Stimulated activated CD4-positive, alpha-beta T cell treated with anti-CD3 and anti-CD28 coated beads, Interleukin-2, amount 100 ng/mL, for 4 hours (primary cell): ENCODE results near the gene SLC1A2.

Experiments used
- DNase-seq: peaks from one replicate; pipeline ENCODE4 v3.0.0-alpha.2; 2020; ENCODE audit warnings: low read depth

The SLC1A2 gene

DNA sequence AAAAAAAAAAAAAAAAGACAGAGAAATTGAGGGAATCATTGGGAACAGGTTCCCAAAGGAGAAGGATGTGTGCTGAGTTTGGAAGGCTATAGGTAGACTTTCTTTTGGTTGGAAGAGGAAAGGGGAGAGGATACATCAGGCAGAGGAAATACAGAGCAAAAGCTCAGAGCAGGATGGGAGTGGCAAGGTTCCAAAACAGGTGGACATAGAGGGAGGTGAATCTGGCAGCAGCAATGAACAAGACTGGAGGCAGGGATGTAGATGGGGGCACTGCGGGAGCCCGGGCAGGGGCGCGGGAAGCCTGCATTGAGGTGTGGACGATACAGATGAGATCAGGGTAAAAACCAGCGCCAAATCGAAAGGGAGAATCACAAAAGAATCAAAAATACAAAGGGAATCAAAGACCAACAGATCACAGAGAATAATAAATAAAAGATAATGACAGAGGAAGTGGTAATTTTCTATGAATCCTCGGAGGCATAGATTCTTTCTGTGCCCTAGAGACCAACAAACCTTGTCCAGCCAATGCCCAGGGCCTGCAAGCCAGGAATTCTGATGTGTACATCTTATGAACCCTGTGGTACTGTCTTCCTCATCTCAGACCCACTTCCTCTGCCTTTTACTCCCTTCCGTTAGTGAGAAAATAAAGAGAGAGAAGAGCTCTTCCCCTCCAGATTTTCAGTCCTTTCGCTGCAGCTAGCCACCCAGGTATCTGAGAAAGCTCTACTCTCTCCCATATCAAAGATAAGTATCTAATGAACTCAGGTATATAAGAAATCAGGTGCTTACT, 70.3 kb downstream of the SLC1A2 start:
- DNase-seq: no peak

DNA sequence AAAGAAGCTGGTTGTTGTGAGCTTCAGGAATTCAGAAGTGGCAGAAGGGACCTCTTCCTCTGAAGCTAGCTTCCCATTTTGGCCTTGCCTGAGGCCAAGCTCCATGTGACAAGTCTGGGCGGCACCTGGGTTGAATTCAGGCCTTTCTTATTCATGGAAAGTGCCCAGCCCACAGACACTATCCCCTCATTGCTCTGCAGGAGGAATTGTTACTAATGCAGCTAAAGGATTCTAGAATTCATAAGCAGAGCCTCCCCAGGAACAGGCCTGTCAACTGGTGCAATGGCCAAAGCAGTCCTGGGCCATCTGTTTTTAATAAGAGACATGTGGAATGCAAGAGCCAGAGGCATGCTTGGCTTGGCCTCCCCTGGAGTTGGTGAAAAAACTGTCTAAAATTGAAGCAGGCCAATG, 71.4 kb downstream of the SLC1A2 start:
- no peak for DNase-seq

DNA sequence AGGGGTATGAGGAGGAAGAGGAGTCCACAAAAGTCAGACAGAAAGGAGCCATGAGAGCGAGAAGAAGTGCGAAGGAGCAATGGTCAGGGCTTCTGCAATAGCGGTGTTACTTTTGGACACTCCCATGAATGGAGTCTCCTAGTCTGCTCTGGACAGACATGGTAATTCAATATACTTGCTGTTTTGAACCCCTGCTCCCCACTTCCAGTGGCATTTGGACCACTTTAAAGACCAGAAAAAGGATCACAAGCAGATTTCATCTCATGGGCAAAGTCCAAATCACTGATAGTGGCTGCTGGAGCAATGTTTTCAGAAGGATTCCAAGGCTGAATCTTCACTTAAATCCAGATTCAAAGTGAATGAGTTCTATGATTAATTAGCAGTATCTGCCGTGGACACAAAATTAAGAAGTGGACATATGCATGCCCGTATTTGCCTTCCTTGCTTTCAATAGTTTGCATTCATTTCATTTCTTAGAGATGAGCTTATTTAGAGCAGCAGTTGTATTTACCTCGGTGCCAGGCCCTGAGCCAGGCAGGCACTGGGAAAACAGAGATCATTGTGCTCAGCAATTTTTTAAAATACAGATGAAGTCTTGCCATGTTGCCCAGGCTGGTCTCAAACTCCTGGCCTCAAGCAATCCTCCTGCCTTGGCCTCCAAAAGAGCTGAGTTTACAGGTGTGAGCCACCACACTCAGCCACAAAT, 72.0 kb downstream of the SLC1A2 start:
- no peak for DNase-seq

DNA sequence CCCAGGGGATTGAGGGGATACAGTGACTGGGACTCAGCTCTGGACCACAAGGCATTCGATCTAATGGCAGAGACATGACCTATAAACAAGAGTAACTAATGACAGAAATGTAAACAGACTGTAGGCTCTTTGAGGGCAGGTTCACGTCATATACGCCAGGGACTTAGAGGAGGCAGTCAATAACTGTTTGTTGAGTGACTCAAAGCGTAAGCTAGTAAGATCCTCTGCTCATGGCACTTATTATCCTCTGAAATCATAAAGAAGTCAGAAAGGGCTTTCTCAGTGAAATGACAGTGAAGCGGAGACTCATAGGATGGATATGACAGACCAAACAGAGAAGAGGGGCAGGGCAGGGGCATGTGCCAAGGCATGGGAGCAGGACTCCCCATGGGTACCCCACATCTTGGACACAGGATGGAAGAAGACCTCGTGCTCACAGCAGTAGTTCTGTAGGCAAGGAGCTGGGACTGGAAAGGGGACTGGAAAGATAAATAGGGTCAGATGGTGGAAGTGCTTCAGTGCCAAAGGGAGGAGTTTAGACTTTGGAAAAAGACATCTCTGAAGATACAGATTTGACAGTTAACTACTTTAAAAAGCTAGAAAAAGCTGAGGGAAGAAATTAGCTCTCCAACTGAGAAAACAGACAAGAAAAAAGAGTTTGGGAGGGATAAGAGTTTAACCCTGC, 72.7 kb downstream of the SLC1A2 start:
- no peak for DNase-seq

DNA sequence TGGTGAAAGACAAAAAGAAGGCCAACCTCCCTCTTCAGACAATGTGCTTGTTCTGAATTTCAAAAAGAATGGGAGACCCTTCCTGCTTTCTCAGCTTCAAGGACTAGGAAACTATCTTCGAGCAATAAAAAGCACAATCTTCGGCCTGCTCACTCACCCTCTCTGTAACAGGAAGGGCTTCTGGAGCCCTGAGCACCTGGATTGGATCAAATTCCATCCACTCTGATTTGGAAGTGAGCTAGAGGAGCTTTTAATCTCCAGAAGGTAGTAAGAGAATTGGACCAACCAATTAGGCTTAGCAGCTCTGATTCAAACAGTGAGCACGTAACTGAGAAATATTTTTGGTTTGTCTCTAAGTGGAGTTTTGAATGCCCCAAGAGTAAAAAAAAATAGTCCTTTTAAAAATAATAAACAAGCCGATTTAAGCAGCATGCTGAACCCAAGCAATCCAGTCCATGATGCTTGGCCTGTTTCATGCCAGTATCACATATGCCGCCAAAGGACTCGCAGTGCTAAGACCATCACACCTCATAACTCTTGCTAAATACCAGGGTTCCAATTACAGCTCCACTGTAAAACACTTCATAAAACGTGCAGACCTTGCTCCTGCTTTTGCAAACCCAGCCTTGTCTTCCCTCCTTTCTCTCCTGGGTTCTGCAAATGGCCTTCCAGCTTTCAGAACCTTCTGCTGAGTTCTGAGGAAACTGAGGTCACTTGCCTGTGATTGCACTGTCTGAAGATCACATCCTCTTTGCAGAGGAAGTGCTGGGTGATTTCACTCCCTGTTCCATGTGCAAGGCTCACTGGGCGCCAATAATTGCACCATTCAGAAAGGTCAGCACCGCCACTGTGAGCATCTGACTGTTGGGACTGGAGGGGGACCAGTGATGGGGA, 74.4 kb downstream of the SLC1A2 start:
- DNase-seq: no peak

DNA sequence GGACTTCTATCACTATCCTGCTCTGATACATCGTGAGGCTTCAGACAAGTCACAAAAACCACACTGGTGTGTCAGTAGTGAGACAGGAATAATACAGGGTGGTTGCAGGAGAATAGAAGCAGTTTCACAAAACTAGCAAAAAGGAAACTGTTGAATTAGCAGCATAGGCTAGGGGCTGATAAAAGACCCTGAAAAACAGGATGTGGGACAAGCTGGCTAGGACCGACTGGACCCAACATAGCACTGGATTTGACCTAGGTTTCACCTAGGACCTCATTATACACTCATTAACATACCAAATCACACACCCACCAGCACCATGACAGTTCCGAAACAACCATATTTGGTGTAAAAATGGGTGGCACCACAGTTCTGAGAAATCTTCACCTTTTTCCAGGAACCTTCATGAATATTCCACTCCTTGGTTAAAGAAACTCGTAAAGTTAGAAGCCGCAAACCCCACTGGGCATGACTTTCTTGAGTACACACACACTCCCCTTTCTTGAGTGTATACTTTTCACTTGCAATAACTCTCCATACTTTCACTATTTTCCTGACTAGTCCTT, 76.2 kb downstream of the SLC1A2 start:
- DNase-seq: peak; percentile 22

DNA sequence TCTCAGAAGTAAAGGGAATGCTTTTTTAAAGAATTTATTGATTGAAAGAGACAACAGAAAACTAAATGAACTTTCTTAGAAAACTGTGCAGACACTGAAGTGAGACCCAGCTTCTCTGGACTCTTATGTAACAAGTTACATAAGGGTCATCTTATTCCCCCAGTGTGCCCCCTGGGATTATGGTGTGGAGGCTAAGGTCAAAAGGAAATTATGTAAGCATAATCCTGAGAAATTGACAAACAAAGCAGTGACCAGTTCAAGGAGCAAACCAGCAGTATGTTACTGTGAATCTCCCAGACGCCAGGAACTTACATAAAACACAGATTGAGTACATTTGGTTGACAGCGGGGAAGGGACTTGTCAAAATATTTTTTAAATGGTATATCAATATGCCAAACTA, 78.6 kb downstream of the SLC1A2 start:
- DNase-seq: no peak

DNA sequence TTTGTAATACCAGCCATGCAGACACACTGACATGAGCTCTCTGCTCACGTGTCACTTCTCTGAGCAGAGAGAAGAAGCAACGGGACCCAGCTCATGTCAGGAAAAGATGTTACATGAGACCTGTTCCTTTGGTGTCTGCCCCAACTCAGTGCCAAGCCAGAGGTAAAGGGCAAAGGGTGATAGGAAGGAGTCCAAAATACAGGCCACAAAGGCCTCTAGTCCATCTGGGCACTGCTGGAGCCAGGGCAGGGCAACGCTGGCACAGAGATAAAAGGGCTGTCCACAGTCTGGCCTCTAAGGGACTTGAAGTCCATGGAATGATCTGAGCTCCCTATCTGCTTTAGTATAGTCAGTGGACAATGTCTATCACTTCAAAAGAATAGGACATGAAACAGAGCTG, 79.3 kb downstream of the SLC1A2 start:
- no peak for DNase-seq

DNA sequence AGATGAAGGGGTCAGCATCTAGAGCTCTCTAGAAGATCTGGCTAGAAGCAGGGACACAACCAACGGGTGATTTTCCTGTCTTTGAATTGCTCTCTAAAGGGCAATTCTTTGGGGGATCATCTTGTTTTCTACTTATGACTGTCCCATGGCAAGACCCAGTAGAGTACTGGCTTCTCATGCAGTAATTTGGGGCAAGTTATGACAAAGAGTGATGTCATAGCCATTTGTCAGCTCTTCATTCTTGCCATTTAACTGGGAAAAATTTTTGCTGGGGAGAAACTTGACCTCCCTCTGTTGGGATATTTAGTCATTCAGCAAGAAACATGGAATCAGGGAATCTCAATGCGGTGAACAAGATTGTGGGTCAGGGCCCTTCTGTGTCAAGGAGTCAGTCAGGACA, 80.4 kb downstream of the SLC1A2 start:
- DNase-seq: no peak

DNA sequence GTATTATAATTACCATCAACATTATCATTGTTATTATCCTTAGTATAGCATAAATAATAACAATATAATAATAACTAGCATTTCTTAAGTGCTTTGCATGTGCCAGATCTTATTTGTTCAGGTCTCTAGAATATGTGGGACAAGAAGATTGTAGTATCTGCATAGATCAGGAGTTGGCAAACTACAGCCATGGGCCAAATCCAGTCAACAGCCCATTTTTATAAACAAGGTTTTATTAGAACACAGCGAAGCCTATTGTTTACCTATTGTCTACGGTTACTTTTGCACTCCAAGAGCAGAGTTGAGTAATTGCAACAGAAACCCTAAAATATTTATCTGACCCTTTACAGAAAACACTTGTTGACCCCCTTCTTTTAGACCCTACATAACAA, 81.4 kb downstream of the SLC1A2 start:
- no peak for DNase-seq

DNA sequence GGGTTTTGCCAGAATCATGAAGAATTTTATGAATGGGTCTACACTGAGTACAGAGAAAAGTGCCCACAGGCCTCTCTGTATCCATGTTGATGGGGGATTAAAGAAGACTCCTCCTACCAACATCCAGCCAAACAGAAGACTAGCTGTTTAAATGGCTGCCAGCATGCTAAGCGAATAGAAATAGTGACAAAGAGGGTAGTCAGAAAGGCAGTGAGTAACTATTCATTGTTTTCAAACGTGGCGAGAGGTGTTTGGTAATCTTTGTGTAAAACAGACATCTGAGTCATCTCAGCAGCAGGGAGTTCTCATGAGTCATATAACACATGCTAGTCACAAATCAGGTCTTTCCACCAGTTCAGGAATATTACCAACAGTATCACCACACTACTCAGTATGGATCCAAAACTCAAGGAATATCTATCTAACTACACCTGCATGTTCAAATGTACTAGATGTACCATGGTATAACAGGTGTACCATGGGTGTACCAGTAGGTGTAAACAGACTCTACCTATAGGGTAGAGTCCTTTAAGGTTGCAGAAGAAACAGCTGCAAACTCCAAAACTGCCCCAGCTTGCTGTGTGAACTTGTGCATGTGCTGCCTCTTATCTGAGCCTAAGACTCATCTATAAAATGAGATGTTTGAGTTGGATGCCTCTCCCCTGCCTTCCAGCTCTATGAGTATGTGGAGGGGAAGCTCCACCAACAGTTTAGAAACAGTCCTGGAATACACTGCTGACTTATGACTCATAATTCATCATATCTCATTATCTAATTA, 82.0 kb downstream of the SLC1A2 start:
- DNase-seq: no peak

DNA sequence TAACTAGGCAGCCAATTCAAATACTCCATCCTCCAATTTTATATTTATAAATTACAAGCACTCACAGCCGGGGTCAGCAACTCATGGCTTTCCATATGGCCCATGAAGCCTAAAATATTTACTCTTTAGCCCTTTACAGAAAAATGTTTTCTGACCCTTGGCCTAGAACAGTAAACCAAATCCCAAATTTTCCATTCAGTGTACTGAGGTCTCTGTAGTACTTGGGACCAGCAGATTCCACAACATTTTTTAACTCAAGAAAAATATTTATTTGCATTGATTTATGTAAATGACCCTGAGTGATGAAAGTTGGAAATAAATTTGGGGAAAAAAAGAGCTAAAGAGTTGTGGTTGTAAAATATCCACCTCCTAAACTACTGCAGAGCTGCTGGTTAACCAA, 82.6 kb downstream of the SLC1A2 start:
- no peak for DNase-seq

DNA sequence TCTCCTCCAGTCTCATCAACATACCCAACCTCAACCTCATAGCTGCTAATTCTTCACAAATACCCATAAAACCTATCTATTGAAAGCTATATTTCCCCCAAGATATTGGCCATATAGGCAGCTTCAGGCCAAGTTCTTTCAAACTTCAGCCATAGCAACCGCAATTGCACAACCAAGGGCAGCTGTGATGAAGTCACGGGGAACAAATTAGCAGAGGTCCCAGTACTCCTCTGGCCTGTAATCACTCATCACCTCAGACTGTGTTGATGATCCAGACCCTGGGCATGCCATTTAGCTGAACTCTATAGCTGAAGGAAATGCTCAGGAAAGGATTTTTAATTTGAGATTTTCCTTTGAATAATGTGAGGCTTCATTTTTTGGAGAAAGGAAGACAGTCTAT, 84.1 kb downstream of the SLC1A2 start:
- no peak for DNase-seq

DNA sequence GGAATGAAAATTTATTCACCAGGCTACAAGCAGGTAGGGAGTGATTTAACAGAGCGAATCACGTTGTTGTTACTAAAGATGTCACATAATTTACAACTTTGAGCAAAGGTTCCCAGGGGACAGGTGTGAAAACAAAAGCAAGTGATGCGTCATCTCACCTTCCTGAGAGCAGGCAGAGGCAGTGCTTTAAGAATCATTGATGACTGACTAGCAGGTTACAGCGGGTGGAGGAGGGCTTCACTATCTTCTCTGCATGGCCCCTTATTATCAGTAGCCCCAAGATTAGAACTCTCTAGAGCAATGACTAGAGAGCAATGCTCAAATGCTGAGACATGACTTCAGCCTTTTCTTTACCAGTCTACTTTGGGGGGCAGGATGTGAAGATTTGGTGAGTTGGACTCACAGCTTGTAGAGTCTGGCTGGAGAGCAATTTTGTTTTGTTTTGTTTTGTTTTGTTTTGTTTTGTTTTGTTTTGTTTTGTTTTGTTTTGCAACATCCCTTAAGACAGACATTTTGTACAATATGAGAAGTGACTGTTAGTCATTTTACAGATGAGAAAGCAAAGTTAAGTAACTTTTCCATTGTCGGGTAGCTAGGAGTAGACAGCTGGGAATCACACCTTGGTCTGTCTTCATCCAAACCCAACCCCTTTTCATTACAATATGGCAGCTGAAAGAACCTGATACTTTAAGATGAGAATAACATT, 84.8 kb downstream of the SLC1A2 start:
- DNase-seq: no peak

DNA sequence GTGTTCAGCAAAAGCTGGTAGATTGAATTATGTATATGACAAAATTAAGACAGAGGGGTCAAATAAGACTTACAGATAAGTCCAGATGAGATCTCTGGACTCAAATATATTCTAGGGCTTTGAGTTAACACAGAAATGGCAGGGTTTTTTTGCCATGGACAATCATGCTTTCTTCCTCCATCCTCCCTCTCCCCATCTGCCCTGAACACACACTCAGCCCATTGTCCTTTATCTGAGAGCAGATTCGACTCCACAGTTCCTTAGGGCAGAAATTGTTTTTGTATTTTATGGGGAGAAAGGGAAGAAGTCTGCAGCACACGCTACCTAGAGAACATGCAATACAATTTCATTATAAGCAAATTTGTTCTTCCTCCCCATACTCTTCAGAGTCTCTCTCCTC, 86.8 kb downstream of the SLC1A2 start:
- DNase-seq: no peak

DNA sequence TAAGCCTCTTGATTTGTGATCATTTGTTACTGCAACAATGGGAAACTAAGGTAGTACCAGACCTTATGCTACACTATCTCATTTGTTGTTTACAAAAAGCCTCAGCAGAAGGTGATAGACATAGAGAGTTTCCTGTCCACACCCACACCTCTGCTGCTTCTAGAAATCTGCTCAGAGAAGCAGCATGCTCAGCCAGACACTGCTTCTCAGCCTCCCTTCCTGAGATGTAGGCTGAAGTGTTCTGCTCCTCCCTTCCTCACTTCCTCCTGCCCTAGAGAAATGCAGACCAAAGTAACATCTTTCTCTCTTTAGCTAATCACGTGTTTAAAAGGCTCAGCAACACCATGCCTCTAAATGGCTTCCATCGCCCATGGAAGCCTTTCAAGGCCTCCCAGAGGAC, 88.4 kb downstream of the SLC1A2 start:
- peak; percentile 32 for DNase-seq

DNA sequence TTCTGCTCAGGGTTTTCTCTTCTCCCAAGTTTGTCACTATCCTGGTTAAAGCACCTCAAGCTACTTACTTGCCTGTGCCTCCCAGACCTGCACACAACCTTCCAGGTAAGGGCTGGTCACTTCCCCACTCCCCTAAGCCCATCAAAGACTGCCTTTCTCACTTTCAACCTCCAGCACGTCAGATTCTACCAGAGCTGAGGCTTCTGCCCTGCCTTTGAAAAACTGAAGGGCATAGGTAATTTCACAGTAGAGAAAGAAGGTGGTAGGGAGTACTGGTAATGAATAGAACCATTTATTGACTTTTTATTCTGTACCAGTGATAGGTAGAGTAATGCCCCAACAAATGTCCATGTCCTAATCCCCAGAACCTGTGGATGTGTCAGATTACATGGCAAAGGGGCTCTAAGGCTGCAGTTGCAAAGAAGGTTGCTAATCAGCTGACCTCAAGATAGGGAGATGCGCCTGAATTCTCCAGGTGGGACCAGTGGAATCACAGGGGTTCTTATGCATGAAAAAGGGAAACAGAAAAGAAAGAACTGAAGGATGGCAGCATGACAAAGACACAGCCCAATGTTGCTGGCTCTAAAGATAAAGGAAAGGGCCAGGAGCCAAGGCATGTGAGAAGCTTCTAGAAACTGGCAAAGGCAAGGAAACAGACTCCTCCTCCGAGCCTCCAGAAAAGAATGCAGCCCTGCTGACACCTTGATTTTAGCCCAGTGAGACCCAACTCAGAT, 89.0 kb downstream of the SLC1A2 start:
- no peak for DNase-seq

DNA sequence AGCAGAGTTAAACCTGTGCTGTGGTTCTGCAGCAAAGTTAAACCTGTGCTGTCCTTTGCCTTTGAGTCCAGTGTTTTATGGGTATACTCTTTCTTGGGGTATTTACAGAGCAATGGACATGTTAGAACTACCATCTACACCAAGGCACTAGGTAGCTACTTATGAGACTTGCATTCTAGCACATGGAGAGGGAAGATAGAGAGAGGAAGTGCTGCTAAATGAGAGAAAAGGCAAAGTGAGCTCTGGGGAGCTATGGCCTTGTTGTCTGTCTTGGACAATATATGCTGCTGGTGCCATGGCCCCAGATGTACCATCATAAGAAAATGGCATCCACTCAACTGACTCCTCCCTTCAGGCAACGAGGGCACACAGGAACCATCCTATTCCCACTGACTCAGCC, 91.5 kb downstream of the SLC1A2 start:
- no peak for DNase-seq

DNA sequence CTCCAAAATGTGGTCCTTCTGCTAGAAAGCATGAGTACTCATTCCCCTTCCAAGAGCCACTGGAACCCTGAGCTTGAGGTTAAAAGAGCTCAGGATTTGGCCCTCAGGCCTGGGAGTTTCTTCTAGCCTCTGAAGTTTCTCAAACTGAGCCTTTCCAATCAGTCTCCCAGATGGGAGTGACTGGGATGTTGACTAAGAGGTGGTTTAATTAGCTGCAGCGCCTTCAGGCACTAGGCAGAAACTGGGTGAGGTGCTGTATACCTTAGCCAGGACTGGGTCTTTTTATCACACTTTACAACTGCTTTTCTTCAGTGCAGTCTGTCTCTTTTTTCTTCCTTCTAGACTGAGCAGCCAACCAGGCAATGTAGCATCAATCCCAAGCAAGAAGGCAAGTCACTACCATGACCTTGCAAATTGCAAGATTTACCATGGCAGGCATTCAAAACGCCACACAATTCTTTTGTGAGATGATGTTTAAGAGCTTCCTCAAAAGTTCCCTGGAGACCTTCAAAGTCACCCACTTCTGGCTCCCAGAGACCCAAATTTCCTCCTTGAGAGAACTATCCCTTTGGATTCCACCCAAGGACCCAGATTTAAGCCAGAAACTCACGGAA, 93.0 kb downstream of the SLC1A2 start:
- no peak for DNase-seq
